ENCODE data around the gene NME7.

DNA sequence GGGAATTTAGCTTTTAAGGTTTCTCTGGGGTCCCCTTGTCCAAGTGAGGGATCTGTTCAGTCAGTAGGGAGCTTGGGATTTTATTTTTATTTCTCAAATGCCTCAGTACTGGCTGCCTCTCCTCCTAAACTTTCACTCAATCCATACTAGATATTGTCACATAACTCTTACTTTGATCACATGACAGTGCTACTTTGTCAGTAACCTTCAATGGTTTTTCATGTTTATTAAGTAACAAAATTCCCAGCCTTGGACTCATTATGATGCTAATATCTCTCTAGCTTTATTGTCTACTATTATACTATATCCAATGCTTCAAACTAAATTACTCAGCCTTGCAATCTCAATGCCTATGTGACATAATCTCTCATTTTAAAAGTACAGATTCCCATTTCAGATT is 163.4 kb downstream of the NME7 start:
- TF ChIP-seq, protein P1, sequence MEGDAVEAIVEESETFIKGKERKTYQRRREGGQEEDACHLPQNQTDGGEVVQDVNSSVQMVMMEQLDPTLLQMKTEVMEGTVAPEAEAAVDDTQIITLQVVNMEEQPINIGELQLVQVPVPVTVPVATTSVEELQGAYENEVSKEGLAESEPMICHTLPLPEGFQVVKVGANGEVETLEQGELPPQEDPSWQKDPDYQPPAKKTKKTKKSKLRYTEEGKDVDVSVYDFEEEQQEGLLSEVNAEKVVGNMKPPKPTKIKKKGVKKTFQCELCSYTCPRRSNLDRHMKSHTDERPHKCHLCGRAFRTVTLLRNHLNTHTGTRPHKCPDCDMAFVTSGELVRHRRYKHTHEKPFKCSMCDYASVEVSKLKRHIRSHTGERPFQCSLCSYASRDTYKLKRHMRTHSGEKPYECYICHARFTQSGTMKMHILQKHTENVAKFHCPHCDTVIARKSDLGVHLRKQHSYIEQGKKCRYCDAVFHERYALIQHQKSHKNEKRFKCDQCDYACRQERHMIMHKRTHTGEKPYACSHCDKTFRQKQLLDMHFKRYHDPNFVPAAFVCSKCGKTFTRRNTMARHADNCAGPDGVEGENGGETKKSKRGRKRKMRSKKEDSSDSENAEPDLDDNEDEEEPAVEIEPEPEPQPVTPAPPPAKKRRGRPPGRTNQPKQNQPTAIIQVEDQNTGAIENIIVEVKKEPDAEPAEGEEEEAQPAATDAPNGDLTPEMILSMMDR (IDR thresholded peaks at IDR 0.05) = no peak
- TF ChIP-seq, protein P2, sequence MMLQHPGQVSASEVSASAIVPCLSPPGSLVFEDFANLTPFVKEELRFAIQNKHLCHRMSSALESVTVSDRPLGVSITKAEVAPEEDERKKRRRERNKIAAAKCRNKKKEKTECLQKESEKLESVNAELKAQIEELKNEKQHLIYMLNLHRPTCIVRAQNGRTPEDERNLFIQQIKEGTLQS (CRISPR knock-in tag; conservative IDR thresholded peaks at IDR 0.05) = no peak
- TF ChIP-seq TEAD4 (CRISPR knock-in tag; IDR thresholded peaks at IDR 0.05) (no peak), TEAD1 (CRISPR knock-in tag; IDR thresholded peaks at IDR 0.05) (no peak), KAT7 (CRISPR knock-in tag; IDR thresholded peaks at IDR 0.05; ENCODE audit: borderline replicate concordance) (no peak), ESRRA (CRISPR knock-in tag; IDR thresholded peaks at IDR 0.05; ENCODE audit: borderline replicate concordance) (no peak), SP1 (CRISPR knock-in tag; conservative IDR thresholded peaks at IDR 0.05) (no peak), ZNF423 (CRISPR knock-in tag; IDR thresholded peaks at IDR 0.05) (no peak)
- TF ChIP-seq, protein P3, sequence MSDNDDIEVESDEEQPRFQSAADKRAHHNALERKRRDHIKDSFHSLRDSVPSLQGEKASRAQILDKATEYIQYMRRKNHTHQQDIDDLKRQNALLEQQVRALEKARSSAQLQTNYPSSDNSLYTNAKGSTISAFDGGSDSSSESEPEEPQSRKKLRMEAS (CRISPR knock-in tag; IDR thresholded peaks at IDR 0.05) = no peak
- TF ChIP-seq, protein P4, sequence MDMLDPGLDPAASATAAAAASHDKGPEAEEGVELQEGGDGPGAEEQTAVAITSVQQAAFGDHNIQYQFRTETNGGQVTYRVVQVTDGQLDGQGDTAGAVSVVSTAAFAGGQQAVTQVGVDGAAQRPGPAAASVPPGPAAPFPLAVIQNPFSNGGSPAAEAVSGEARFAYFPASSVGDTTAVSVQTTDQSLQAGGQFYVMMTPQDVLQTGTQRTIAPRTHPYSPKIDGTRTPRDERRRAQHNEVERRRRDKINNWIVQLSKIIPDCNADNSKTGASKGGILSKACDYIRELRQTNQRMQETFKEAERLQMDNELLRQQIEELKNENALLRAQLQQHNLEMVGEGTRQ (CRISPR knock-in tag; IDR thresholded peaks at IDR 0.05) = no peak

All from WTC11 (cell line).